ENCODE results near the gene MAGI1.

Gene MAGI1

DNA sequence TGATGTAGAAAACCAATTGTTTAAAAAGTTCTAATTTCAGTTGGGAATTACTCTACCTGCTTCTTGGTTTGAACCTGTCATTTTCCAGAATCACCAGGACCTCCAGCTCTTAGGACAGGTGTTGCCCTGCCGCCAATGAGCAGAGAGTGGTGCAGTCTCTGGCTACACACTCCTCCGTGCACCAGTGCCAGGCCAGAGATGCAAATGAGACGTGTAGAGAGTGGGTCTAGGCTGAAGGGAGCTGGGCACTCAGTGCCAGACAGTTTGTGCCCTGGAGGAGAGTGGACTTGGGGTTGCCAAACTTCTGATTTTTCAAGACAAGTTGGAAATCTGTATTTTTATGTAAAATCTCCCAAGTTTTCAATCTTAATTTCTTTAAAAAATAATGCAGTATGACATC is 566.2 kb downstream of the MAGI1 start:
- DNase-seq: no peak
- no peaks in the 10 kb centered on the region for H3K79me2 ChIP-seq (ENCODE audit: control insufficient read depth, insufficient read depth, low read length)
- WGBS (ENCODE audit: extremely low coverage, insufficient coverage, low lambda C conversion rate): no CpG with 5 or more reads among the region's 3 CpGs

GRCh38 chr3:65466300-65466988 is 572.3 kb downstream of the MAGI1 start:
- H2BK120ac ChIP-seq (ENCODE audit: low read depth, low read length): no peak overlapping the region
- H3K4me1 ChIP-seq (ENCODE audit: control insufficient read depth, low read depth, low read length): peaks cover 2% of the 10 kb centered on the region
- peak; percentile 86 for DNase-seq
- H2BK15ac ChIP-seq (replicated peaks; ENCODE audit: low read depth): no peak overlapping the region
- no peaks in the 10 kb centered on the region for H3K79me1 ChIP-seq (ENCODE audit: low read length)
- H3K36me3 ChIP-seq (ENCODE audit: control insufficient read depth, insufficient read depth, low read length): no peaks in the 10 kb centered on the region
- H4K5ac ChIP-seq (ENCODE audit: low read length): no peak overlapping the region
- H3K4me3 ChIP-seq (ENCODE audit: low read length): no peak overlapping the region
- H3K79me2 ChIP-seq (ENCODE audit: control insufficient read depth, insufficient read depth, low read length): no peaks in the 10 kb centered on the region
- H4K8ac ChIP-seq (ENCODE audit: low read depth, low read length): no peak overlapping the region
- no peak overlapping the region for H2AK5ac ChIP-seq (ENCODE audit: low read length)
- no peak overlapping the region for H2BK5ac ChIP-seq (ENCODE audit: low read length)
- no peak overlapping the region for H3K23ac ChIP-seq (ENCODE audit: low read length)
- WGBS (ENCODE audit: extremely low coverage, insufficient coverage, low lambda C conversion rate): no CpG with 5 or more reads among the region's 5 CpGs
- no peak overlapping the region for H3K9ac ChIP-seq (ENCODE audit: low read length)
- H3K18ac ChIP-seq (ENCODE audit: low read length): no peak overlapping the region
- no peak overlapping the region for H3K27ac ChIP-seq (ENCODE audit: low read depth, low read length)
- H3K27me3 ChIP-seq (ENCODE audit: insufficient read depth, low read length, poor library complexity): no peaks in the 10 kb centered on the region
- H3K4ac ChIP-seq (ENCODE audit: low read depth, low read length): no peak overlapping the region
- H3K56ac ChIP-seq (ENCODE audit: low read length): peak overlapping the region; percentile 26
- no peak overlapping the region for H3K4me2 ChIP-seq (ENCODE audit: low read length)

More for the DNA sequence above, 566.2 kb downstream of the MAGI1 start:
- Histone ChIP-seq H4K5ac (ENCODE audit: low read length) (no peak overlapping the region), H3K27me3 (ENCODE audit: insufficient read depth, low read length, poor library complexity) (no peaks in the 10 kb centered on the region), H4K8ac (ENCODE audit: low read depth, low read length) (no peak overlapping the region), H3K4me2 (ENCODE audit: low read length) (no peak overlapping the region), H3K56ac (ENCODE audit: low read length) (no peak overlapping the region), H3K79me1 (ENCODE audit: low read length) (no peaks in the 10 kb centered on the region), H3K18ac (ENCODE audit: low read length) (no peak overlapping the region), H3K23ac (ENCODE audit: low read length) (no peak overlapping the region), H3K9ac (ENCODE audit: low read length) (no peak overlapping the region), H2AK5ac (ENCODE audit: low read length) (no peak overlapping the region), H3K4me1 (ENCODE audit: control insufficient read depth, low read depth, low read length) (no peaks in the 10 kb centered on the region), H3K27ac (ENCODE audit: low read depth, low read length) (no peak overlapping the region), H2BK5ac (ENCODE audit: low read length) (no peak overlapping the region), H2BK15ac (replicated peaks; ENCODE audit: low read depth) (no peak overlapping the region), H2BK120ac (ENCODE audit: low read depth, low read length) (no peak overlapping the region), H3K4ac (ENCODE audit: low read depth, low read length) (no peak overlapping the region), H3K4me3 (ENCODE audit: low read length) (no peak overlapping the region), H3K36me3 (ENCODE audit: control insufficient read depth, insufficient read depth, low read length) (no peaks in the 10 kb centered on the region)

- Histone ChIP-seq H3K79me1 (ENCODE audit: low read length) (no peaks in the 10 kb centered on the region), H2BK5ac (ENCODE audit: low read length) (no peak overlapping the region), H3K27me3 (ENCODE audit: insufficient read depth, low read length, poor library complexity) (no peaks in the 10 kb centered on the region), H3K4me3 (ENCODE audit: low read length) (no peak overlapping the region), H2AK5ac (ENCODE audit: low read length) (no peak overlapping the region), H3K23ac (ENCODE audit: low read length) (no peak overlapping the region), H3K18ac (ENCODE audit: low read length) (no peak overlapping the region), H2BK120ac (ENCODE audit: low read depth, low read length) (no peak overlapping the region), H3K56ac (ENCODE audit: low read length) (no peak overlapping the region), H3K9ac (ENCODE audit: low read length) (no peak overlapping the region), H3K79me2 (ENCODE audit: control insufficient read depth, insufficient read depth, low read length) (no peaks in the 10 kb centered on the region), H4K5ac (ENCODE audit: low read length) (no peak overlapping the region), H4K8ac (ENCODE audit: low read depth, low read length) (no peak overlapping the region), H3K4me2 (ENCODE audit: low read length) (no peak overlapping the region), H3K36me3 (ENCODE audit: control insufficient read depth, insufficient read depth, low read length) (no peaks in the 10 kb centered on the region), H3K27ac (ENCODE audit: low read depth, low read length) (no peak overlapping the region), H3K4ac (ENCODE audit: low read depth, low read length) (no peak overlapping the region), H2BK15ac (replicated peaks; ENCODE audit: low read depth) (no peak overlapping the region), H3K4me1 (ENCODE audit: control insufficient read depth, low read depth, low read length) (peaks cover 2% of the 10 kb centered on the region)
- WGBS (ENCODE audit: extremely low coverage, insufficient coverage, low lambda C conversion rate): no CpG with 5 or more reads among the region's 6 CpGs
- DNase-seq: peak; percentile 65
Observed at GRCh38 chr3:65449841-65450428, 588.8 kb downstream of the MAGI1 start.

- Histone ChIP-seq H3K4me2 (ENCODE audit: low read length) (no peak overlapping the region), H2BK5ac (ENCODE audit: low read length) (no peak overlapping the region), H3K23ac (ENCODE audit: low read length) (no peak overlapping the region), H2BK15ac (replicated peaks; ENCODE audit: low read depth) (no peak overlapping the region), H4K5ac (ENCODE audit: low read length) (no peak overlapping the region), H2AK5ac (ENCODE audit: low read length) (no peak overlapping the region), H3K27ac (ENCODE audit: low read depth, low read length) (no peak overlapping the region), H3K4ac (ENCODE audit: low read depth, low read length) (no peak overlapping the region), H3K9ac (ENCODE audit: low read length) (no peak overlapping the region), H3K79me1 (ENCODE audit: low read length) (no peaks in the 10 kb centered on the region), H3K36me3 (ENCODE audit: control insufficient read depth, insufficient read depth, low read length) (no peaks in the 10 kb centered on the region), H3K18ac (ENCODE audit: low read length) (no peak overlapping the region), H3K4me1 (ENCODE audit: control insufficient read depth, low read depth, low read length) (peaks cover 2% of the 10 kb centered on the region), H4K8ac (ENCODE audit: low read depth, low read length) (no peak overlapping the region), H3K79me2 (ENCODE audit: control insufficient read depth, insufficient read depth, low read length) (no peaks in the 10 kb centered on the region), H3K27me3 (ENCODE audit: insufficient read depth, low read length, poor library complexity) (no peaks in the 10 kb centered on the region), H3K4me3 (ENCODE audit: low read length) (no peak overlapping the region), H2BK120ac (ENCODE audit: low read depth, low read length) (no peak overlapping the region), H3K56ac (ENCODE audit: low read length) (no peak overlapping the region)
- peak; percentile 10 for DNase-seq
- WGBS (ENCODE audit: extremely low coverage, insufficient coverage, low lambda C conversion rate): no CpG with 5 or more reads among the region's 3 CpGs
Observed at GRCh38 chr3:65448120-65448519, 590.6 kb downstream of the MAGI1 start.

DNA sequence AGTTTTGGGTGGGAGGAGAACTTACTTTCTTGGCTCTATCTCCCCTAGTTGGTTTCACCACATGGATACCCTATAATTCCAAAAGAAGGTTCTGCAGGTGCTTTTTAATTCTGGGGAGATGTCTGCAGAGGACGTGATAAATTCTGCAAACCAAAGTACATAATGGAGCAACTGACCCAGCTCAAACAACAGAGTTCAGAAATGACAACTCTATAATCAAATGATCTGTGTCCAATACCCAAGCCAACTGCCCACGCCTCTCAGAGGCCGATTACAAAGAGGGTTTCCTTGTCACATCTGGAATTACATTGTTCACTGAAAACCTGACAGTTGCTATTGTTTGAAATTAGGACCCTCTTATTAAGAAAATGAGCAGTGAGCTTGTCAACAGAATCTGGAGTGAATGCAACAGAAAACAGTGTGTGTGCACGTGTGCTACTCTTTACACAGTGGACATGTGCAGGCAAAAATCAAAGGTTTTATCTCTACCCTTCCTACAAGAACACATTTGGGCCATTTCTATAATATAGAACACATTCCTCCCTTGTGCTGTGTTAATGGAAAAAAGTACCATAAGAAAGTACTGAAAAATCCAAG is 593.0 kb downstream of the MAGI1 start:
- Histone ChIP-seq H4K8ac (ENCODE audit: low read depth, low read length) (no peak overlapping the region), H3K4me3 (ENCODE audit: low read length) (no peak overlapping the region), H3K79me1 (ENCODE audit: low read length) (no peaks in the 10 kb centered on the region), H3K4ac (ENCODE audit: low read depth, low read length) (no peak overlapping the region), H3K36me3 (ENCODE audit: control insufficient read depth, insufficient read depth, low read length) (no peaks in the 10 kb centered on the region), H3K27me3 (ENCODE audit: insufficient read depth, low read length, poor library complexity) (no peaks in the 10 kb centered on the region), H3K56ac (ENCODE audit: low read length) (no peak overlapping the region), H3K4me1 (ENCODE audit: control insufficient read depth, low read depth, low read length) (peaks cover 2% of the 10 kb centered on the region), H3K23ac (ENCODE audit: low read length) (no peak overlapping the region), H2BK5ac (ENCODE audit: low read length) (no peak overlapping the region), H4K5ac (ENCODE audit: low read length) (no peak overlapping the region), H3K18ac (ENCODE audit: low read length) (no peak overlapping the region), H3K27ac (ENCODE audit: low read depth, low read length) (no peak overlapping the region), H2AK5ac (ENCODE audit: low read length) (no peak overlapping the region), H3K79me2 (ENCODE audit: control insufficient read depth, insufficient read depth, low read length) (no peaks in the 10 kb centered on the region), H2BK15ac (replicated peaks; ENCODE audit: low read depth) (no peak overlapping the region), H3K9ac (ENCODE audit: low read length) (no peak overlapping the region), H3K4me2 (ENCODE audit: low read length) (no peak overlapping the region), H2BK120ac (ENCODE audit: low read depth, low read length) (no peak overlapping the region)
- no peak for DNase-seq
- no CpG with 5 or more reads among the region's 4 CpGs for WGBS (ENCODE audit: extremely low coverage, insufficient coverage, low lambda C conversion rate)

All from mesendoderm (in vitro differentiated cells).